MM.1S (cell line): Measurements from ENCODE around the gene CD99L2.

Source experiments
- EZH2 ChIP-seq: fragments of 300-600 bp; sonication (generic); optimal IDR thresholded peaks from 2 replicates; pipeline ENCODE3; 2017; ENCODE audit warnings: low read depth, mild to moderate bottlenecking, antibody characterized with exemption, low read length, mixed read lengths
- TF ChIP-seq, protein P1 (sequence below): fragments of 300-600 bp; sonication (generic); IDR thresholded peaks from 2 replicates; pipeline ENCODE4 v1.5.1; 2016; ENCODE audit warnings: antibody characterized with exemption, low read length, mixed read lengths

DNA sequence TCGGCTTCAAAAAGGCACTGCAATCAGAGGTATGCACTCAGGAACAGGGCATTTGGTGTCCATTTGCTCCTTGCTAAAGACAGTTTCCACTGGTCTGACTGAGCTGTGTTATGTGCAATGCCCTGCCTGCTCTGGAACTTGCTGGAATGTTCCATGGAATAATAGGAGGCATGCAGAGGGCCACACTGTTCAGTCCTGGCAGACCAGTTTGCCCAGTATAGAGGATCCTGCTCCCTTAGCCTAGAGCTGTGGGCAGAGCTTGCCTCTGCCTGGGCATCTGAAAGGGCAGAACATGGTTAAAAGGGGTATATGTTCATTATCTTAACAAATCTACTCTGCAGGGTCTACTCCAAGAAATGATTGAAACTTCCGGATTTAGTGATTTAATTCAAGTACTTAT is 27.8 kb upstream of the CD99L2 start:
- no peak for TF ChIP-seq EZH2
- TF ChIP-seq, protein P1, sequence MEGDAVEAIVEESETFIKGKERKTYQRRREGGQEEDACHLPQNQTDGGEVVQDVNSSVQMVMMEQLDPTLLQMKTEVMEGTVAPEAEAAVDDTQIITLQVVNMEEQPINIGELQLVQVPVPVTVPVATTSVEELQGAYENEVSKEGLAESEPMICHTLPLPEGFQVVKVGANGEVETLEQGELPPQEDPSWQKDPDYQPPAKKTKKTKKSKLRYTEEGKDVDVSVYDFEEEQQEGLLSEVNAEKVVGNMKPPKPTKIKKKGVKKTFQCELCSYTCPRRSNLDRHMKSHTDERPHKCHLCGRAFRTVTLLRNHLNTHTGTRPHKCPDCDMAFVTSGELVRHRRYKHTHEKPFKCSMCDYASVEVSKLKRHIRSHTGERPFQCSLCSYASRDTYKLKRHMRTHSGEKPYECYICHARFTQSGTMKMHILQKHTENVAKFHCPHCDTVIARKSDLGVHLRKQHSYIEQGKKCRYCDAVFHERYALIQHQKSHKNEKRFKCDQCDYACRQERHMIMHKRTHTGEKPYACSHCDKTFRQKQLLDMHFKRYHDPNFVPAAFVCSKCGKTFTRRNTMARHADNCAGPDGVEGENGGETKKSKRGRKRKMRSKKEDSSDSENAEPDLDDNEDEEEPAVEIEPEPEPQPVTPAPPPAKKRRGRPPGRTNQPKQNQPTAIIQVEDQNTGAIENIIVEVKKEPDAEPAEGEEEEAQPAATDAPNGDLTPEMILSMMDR: no peak
